GM19372 (cell line): ENCODE data around the gene TEAD1.

Experiments
- ATAC-seq: cut with Tn5 transposase; IDR thresholded peaks from one replicate; pipeline ENCODE4 v1.9.1; 2021; ENCODE audit warnings: mild to moderate bottlenecking, low read depth, moderate library complexity; ENCODE audit not compliant: unreplicated experiment

Gene TEAD1

DNA sequence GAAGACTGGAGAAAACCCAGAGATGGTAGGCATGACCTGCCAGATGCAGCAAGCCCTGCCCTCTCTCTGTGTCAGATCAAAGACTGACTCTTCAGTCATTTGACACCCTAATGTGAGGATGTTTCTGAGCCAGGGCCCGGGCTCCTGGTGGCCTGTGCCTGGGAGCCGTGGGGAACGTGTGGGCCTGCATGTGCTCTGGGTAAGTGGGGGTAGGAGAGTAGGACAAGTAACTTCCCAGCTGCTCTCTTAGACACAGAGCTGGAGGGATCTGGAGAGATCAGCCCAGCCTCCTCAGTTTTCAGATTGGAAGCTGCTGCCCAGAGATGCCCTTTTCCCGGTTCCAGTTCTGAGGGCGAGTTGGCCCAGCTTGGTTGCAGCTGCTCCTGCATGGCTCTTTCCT lies 110.8 kb downstream of the TEAD1 start:
- no peak for ATAC-seq

DNA sequence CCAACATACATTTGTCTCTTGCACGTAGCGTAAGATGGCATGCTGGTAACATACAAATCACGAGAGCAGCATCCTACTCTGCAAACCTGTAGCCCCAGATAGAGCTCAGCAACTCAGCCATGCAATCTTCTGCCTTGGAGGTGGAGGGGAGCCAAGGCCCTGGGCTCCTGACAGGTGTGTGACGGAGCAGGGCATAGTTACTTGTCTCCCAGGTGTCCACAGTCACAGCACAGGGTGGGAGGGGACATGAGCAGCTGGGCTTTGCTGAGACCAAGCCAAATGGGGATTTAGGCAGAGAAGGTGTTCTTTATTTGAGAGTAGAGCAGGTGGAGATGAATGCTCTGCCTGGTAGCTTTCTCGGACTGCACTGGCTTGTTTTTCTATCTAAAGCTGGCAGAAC lies 111.7 kb downstream of the TEAD1 start:
- no peak for ATAC-seq

DNA sequence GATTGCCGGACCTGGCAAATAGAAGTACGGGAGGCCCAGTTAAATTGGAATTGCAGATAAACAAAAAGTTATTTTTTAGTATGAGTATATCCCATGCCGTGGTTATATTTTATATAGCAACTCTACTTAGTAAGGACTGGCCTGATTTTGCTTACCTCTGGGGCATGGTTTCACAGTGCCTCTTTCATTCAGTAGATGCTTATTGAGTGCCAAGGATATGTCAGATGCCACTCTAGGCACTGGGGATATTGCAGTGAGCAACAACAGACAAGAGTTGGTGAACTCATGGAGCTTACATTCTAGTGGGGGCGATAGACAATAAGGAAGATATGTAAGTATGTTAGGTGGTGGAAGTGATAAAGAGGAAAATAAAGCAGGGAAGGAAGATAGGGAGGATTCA lies 112.2 kb downstream of the TEAD1 start:
- no peak for ATAC-seq

DNA sequence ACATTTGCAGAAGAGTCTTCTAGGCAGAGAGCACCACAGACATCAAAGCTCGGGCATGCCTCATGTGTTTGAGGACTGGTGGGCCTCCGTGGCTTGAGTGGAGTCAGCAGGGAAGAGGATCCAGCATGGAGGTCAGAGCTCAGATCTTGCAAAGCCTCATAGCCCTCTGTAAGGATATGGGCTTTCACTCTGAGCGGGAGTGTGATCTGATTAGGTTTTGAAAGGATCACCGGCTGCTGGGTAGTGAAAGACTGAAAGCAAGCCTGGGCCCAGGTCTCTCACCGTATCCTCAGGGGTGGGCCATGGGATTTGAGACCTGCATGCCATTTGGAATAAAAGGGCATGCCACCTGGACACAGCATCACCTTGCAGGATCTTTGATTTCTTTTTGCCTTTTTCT lies 112.7 kb downstream of the TEAD1 start:
- ATAC-seq, result no peak

DNA sequence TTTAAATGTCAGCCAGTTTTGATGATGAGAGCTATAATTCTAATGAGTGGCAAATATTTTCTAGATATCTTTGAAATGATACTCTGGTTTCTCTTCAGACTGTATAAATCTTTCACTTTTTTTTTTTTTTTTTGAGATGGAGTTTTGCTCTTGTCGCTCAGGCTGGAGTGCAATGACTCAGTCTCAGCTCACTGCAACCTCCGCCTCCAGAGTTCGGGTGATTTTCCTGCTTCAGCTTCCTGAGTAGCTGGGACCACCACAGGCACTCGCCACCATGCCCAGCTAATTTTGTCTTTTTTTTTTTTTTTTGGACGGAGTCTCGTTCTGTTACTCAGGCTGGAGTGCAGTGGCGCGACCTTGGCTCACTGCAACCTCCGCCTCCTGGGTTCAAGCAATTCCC lies 113.6 kb downstream of the TEAD1 start:
- ATAC-seq, result no peak

DNA sequence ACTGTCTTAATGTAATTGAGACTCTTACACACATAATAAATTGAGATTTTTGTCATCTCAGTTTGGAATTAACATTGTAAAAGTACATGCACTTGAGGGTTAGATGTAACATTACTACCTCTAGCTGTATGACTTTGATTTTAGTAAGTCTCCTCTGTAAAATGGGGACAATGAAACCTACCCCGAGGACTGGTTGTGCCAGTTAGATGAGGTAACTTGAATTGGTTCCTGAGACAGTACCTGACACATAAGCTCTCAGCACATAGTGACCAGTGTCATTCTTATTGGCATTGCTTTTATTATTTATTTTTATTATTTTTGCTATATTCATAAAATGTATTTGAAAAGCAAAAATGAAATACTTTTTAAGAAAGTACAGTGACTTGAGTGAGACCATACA lies 114.8 kb downstream of the TEAD1 start:
- no peak for ATAC-seq

DNA sequence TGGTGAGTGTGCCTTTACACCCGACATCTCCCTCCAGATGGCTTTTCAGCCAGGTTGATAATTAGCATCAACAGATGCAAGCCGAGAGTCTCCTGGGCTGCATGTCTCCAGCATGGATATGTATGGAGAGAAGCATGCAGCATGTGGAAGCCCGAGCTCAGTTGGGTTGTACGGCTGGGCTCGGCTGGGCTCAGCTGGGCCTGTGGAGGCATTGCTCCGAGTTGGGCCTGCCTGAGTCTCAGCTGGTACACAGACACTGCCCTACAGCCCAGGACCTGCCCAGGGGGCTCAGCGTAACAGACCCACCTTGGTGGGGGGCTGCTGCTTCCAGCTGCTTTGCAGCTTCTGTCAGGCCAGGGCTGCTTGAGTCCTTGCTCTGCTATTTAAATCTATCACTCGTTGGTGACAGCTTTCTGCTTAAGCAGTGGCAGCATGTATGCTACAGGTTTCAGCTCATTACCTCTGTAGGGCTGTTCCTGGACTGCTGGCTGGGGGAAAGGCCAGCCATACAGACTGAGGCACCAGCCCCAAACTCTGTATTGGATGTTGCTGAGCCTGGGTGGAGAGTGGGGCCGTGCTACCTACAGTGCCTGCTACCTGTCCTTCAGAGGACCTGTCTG lies 115.5 kb downstream of the TEAD1 start:
- ATAC-seq, result no peak

DNA sequence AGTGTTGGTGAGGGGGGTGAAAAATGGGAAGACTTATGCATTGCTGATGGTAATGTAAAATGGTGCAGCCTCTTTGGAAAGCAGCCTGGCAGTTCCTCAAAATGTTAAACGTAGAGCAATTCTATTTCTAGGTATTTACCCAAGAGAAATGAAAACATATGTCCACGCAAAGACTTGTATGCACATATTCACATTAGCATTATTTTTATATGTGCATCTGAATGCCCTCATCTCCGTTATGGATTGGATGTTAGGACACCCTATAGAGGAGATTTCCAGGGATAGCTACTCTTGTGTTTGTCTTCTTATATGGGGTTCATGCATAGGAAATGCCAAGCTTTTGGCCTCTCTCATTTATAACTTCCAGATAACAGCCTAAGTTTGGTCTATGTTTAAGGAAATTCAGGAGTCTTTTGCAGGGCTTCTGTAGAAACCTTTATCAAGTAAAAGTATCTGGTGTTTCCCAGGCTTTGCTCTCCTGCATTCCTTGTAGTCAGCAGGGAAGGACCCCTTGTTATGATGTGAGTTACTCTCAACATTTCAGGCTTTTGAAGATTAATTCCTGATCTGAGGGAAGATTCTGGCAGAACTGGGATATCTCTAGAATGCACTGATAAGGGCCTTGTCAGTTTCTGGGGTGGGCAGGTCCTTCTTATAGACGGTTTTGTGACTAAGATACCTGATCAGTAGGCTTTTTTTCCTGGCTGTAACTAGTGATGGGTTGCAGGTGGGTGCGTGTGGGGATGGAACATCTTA lies 116.8 kb downstream of the TEAD1 start:
- no peak for ATAC-seq

DNA sequence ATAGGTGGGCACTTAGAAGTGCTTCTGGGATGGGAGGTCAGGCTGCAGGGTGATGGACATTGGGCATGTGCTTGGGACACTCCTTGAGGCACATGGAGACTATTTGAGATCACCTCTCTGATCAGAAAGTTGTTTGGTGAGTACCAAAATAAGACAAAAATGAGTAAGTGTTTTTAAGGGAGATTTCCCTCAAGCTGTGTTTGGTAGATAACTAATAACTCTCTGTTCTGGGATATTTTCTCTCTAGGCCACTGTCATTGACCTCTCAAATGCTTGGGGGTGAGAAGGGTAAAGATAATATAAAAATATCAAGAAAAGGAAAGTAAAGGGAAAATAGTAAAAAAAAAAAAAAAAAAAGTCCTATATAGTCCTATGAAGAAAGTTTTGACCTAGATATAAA lies 117.8 kb downstream of the TEAD1 start:
- ATAC-seq, result no peak

DNA sequence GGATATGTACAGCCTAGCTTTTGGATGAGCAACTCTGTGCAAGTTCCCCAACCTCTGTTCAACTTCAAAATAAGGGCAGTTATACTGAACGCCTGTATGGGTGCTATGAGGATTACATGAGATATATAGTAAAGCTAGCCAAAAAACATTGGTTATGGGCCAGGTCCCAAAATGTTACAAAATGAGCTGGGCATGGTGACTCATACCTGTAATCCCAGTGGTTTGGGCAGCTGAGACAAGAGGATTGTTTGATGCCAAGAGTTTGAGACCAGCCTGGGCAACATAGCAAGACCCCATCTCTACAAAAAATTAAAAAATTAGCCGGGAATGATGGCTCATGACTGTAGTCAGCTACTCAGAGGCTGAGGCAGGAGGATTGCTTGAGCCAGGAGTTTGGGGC lies 118.4 kb downstream of the TEAD1 start:
- ATAC-seq, result no peak

DNA sequence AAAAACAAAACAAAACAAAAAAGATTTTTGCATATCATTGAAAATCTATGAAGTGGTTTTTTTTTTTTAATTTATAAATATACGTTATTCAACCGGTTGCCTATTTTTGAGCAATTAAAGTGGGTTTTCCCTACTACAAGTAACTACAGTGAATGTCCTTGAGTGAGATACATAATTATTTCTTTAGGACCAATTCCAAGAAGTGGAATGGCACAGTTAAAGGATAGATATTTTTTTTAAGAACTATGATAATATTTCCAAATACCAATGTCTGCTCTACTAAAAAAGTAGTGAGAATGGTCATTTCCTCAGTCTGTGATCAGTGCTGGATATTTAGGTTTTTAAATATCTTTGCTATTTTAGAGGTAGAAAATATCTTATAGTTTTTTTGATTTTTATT lies 118.8 kb downstream of the TEAD1 start:
- no peak for ATAC-seq

DNA sequence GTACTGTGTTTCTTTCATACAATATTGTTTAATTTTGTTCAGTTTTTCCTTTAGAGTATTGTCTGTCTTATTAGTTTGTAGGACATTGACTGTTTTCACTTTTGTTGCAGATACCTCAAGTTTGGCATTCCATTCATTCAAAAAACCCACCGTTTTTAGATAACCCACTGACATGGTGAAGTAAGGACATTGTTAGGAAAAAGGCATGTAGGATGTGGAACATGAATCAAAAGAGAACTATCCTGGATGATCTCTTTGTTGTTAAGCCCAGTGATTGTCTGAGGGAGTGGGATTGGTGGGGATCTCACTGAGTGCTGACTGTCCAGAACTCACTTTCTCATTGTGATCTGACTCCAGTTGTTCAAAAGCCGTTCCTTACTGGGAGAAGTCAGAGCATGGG lies 119.3 kb downstream of the TEAD1 start:
- ATAC-seq, result no peak

DNA sequence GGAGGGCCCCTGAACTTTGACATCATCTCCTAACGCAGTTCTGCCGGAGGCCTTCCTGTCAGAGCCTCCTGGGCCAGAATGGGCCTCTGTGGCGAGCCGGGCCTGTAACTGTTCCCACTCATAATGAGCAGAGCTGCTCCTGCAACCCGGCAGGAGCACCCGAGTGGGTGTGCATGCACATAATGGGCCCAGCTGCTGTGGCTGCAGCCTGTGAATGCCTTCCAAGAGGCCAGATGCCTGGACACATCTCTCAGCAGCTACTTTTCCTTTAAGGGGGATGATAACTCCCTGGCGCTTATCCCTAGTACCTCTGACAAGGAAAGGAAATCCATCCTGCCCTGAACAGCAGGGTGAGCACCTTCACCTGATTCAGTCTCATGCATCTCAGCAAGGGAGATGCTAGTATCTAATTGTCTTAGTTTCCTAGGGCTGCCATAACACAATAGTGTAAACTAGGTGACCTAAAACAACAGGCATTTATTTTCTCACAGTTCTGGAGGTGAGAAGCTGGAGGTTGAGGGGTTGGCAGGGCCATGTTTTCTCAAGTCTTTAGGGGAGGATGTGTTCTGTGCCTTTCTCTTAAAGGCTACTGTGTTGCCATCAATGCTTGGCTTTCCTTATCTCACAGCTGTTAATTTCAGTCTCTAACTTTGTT lies 120.5 kb downstream of the TEAD1 start:
- no peak for ATAC-seq

DNA sequence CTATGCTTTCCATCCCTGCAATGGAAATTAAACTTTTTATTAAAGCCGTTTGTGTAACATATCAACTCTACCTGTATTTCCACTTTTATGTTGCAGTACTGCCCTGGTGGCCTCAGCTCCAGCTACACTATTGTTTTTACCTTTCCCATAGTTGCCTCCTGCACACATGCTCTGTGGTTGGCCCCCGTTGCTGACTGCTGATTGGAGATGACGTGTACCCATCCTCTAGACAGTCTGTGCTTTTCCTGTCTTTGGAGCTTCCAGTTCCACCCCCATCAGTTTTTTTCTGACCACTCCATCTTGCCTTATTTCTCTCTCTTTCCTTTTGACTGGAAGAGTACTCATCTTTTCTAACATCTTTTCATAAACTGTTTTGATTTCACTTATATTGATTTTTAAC lies 123.8 kb downstream of the TEAD1 start:
- ATAC-seq, result no peak

DNA sequence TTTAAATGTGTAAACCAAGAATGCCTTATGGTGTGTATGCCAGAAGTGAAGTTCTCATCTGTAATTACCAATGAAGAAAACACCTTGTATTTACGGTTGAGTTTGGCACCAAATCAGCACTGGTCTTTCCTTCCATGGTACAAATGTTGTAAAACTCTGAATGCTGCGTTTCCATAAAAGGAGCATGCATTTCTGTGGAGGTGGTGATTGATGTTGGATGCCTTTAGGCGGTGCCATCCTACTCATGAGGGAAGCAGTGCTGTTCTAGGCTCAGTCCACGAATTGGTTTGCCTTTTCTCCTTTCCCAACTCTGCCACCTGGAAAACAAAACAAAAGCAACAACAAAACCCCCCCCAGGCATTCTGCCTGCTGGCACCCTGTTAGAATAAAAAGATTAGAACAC lies 124.4 kb downstream of the TEAD1 start:
- ATAC-seq, result no peak

DNA sequence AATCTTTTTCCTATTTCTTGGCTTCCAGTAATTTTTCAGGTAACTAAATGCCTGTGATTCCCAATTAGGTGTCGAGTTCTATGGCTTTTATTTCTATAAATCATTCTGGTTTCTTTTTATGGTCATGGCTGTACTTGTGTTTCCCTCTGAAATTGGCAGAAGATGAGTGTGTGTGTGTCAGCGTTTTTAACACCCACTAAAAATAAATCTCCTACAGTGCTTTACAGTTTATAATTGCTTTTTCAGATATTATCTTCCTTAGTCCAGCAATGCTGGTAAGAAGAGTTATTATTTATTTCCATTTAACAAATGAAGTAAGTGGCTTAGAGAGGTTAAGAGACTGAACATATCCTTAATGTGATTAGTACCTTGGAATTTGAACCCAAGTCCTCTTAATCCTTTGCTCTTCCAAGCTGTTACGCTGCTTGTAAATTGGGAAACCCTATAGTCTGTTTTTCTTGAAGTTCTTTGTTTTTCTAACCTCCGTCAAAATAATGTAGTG lies 125.2 kb downstream of the TEAD1 start:
- ATAC-seq, result no peak

DNA sequence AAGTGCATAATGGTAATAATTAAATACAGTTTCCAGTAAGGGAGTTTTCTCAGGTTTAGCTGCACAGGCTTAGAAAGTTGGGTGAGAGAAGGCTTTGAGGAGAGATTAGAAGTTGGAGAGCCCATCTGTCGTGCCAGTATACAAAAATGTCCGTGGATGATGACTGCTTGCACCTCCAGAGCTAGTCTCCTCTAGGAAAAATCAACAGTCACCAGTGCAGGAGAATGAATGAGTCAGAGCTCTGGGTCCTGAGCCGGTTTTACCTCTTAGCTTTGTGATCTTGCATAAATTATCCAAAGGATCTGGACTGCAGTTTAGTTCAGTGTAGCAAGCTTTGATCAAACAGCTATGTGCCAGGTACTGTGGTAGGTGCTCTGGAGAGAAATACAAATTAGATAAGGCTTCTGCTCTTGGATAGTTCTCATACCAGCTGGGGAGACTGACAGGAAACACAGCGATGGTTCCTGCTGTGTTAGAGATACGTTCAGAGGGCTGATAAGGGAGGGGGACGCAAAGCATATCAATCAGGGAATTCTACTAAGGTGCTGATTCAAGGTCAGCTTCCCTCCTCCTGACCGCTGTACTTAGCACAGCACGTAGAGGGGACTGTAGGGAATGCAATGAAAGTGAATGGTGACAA lies 125.9 kb downstream of the TEAD1 start:
- ATAC-seq, result no peak

DNA sequence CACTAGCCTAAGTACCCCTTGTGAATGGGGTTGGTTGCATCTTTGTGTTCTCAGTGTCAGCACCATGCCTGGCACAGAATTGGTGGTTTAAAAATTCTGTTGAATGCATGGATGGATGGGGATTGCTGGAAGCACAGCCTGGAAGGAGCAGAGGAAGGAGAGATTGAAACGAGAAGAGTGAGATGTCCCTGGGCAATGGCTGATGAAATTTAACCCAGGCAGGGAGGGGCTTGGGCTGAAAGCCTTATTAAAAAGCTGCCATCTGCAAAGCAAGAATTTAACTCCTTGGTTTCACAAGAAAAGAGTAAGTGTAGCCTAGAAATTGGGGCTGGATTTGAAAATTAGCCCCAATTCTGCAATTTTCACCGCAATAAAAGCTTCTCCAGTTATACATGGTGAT lies 126.7 kb downstream of the TEAD1 start:
- ATAC-seq, result no peak

DNA sequence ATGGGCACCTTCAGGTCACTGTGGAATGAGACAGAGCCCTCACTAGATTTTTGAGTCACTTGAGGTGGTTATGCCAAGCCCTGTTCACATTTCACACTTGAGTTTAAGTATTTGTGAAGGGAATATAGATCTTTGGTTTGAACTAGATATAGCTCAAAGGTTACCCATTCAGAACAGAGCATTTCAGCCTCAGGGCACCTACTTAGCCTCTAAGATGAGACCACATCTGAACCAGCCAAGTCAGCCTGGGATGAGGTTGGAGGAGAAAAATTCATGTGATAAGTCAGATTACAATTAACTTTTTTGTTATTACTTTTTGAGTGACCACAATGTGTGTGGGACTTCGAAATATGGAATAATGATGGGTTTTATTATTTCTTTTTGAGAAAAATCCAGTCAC lies 127.8 kb downstream of the TEAD1 start:
- ATAC-seq, result no peak

DNA sequence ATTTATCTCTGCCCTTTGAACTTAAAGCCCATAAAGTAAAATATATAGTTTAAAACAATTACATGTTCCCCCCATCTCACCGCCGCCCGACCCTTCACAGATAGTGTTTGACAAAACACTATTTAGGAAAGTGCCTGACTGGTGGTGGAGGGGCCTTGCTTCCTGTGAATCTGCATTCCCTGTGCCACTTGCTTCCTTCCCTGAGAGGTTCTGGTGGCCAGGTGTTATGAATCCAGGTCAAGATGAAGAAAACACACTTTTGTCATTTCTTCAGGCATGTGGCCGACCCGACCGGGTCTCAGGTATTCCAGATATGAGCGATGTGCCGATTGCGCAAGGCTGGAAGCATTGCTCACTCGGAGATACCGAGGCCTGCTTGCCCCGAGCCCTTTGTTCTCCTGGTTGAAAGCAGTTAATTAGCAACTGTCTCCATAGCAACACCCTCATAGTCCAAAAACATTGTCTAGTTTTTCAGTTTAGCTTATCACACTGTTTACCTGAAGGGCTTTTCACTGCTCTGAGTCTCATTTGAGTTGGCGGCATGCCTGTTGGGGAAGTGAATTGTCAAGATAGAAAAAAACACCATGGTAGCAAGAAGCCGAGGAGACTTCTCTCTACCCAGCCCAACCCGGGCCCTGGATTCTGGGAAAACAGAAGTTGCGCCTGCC lies 128.3 kb downstream of the TEAD1 start:
- no peak for ATAC-seq
